GM12892 (cell line): ENCODE results near the gene ADCY7.

ENCODE experiments used
- DNase-seq: peaks from one replicate; pipeline ENCODE4 v3.0.0; 2011; ENCODE audit not compliant: insufficient read length
- FAIRE-seq: peaks from 2 replicates; lab custom pipeline; 2011; peaks lifted over from hg19 to GRCh38; lab: Jason Lieb, UNC
- POLR2A ChIP-seq: IDR thresholded peaks from 2 replicates; pipeline ENCODE4 v1.6.1; 2011; ENCODE audit warnings: low read depth, low read length, control low read depth
- POLR2AphosphoS5 ChIP-seq: IDR thresholded peaks from 2 replicates; pipeline ENCODE4 v1.6.1; 2011; ENCODE audit warnings: low read depth, low read length, control low read depth
- TAF1 ChIP-seq: IDR thresholded peaks from 2 replicates; pipeline ENCODE4 v1.6.1; 2011; ENCODE audit warnings: low read depth, mild to moderate bottlenecking, control low read depth, low read length, borderline replicate concordance

The ADCY7 gene

DNA sequence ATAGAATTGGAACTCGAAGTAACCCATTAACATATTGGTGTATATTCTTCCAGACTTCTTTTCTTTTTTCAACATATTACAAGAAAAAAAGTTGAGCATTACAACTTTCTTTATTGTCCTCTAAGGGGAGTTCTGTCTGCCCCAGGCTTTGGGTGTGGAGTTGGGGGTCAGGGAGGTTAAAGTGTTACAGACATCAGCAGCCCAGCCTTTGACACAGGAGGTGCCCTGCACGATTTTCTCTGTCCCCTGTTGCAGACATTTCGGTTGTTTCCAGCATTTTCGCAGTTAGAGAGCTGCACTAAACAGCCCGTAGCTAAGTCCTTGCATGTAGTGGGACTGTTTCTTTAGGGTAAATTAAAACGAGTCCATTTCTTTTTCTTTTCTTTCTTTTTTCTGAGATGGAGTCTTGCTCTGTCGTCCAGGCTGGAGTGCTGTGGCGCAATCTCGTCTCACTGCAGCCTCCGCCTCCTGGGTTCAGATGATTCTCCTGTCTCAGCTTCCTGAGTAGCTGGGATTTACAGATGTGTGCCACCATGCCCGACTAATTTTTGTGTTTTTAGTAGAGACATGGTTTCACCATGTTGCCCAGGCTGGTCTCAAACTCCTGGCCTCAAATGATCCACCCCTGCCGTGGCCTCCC lies 13.4 kb upstream of the ADCY7 start:
- FAIRE-seq (no peak), DNase-seq (no peak)
- TF ChIP-seq POLR2AphosphoS5 (no peak), POLR2A (no peak), TAF1 (no peak)

DNA sequence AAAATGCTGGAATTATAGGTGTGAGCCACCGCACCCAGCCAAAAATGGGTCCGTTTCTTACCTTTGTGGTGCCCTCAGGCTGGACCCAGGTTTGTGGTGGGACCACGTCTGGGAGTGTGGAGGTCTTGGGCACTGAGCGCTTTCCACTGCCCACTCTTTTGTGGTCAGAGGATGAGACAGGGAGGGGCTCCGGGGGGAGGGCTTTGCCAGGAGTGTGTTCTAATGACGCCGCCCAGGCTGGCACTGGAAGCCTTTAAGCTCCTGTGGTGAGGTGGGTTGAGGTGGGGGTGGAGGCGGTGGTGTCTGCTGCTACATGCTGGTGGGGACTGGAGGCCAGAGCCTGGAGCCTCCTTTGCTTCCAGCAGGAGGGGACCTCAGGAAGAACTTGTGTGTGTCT lies 12.8 kb upstream of the ADCY7 start:
- DNase-seq: no peak
- FAIRE-seq: no peak
- TF ChIP-seq POLR2AphosphoS5 (no peak), TAF1 (no peak), POLR2A (no peak)

DNA sequence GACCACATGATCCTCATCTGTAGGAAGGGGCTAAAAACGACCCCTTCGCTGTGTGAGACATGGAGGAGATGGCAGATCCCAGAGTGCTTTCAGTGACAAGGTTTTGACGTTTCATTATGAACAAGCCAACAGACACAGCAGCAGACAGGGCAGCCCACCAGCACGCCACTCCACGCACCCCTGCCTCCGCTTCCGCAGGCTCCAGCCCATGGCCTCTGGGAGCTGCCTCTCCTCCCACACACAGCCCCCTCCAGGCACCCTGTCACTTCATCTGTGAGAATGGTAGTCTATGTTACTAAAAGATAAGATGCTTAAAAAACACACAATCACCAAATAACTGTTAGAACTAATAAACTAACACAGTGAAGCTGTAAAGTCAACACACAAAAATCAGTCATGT lies 12.3 kb upstream of the ADCY7 start:
- no peak for TF ChIP-seq POLR2A
- no peak for TF ChIP-seq POLR2AphosphoS5
- no peak for TF ChIP-seq TAF1
- DNase-seq: no peak
- no peak for FAIRE-seq

DNA sequence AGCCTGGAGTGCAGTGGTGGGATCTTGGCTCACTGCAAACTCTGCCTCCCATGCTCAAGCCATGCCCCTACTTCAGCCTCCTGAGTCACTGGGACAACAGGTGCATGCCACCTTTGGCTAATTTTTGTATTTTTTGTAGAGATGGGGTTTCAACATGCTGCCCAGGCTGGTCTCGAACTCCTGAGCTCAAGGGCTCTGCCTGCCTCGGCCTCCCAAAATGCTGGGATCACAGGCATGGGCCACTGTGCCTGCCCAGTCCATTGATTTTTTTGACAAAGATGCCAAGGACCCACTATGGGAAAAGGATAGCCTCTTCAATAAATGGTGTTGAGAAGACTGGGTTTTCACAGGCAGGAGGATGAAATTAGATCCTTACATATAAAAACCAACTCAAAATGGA lies 10.8 kb upstream of the ADCY7 start:
- DNase-seq (no peak), FAIRE-seq (no peak)
- TF ChIP-seq POLR2A (no peak), POLR2AphosphoS5 (no peak), TAF1 (no peak)

- FAIRE-seq (no peak), DNase-seq (no peak)
- TF ChIP-seq POLR2AphosphoS5 (no peak), POLR2A (no peak), TAF1 (no peak)
Observed at GRCh38 chr16:50256604-50257003, 9.7 kb upstream of the ADCY7 start.

GRCh38 chr16:50257876-50258275 lies 8.5 kb upstream of the ADCY7 start:
- FAIRE-seq (no peak), DNase-seq (no peak)
- no peak for TF ChIP-seq TAF1
- no peak for TF ChIP-seq POLR2AphosphoS5
- TF ChIP-seq POLR2A: no peak

DNA sequence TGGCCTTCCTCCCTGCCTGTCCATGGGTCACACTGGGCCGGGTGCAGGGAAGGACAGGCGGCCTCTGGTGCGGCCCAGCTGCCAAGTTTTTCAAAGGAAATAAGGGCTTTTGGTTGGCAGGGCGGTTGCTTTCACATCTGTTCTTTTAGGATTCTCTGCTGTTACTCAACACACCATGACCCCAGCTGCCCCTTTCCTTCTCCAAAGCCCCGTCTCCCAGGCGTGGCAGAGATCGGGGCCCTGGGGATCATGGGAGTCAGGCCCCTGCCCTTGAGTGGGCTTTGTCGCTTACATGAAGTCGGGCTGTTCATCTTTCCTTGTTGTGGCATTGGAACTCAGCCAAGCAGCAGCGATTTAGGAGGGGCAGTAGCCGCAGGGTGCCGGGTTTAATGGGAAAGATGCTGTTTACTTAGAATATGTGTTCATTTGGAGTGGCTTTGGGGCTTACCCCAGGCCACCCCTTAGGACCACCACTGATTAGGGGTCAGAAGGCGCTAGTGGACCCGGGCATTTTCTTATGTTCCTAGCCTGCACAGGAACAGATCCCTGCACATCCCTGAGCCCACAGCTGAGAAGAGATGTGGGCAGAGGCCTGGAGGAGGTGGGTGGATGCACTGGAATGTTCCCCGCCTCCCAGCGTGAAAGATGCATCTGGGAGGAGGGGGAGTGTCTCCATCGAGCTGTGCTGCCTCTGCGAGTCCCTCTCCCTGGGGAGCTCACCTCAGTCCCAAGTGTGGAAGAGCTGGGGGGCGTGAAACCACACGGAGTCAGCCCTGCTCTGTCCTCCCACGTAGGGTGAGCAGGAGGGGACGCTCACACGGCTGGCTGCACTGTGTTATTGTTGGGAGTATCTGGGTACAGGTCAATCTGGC lies 6.8 kb upstream of the ADCY7 start:
- FAIRE-seq (no peak), DNase-seq (no peak)
- no peak for TF ChIP-seq TAF1
- TF ChIP-seq POLR2A: no peak
- TF ChIP-seq POLR2AphosphoS5: no peak

GRCh38 chr16:50260206-50261159 lies 5.9 kb upstream of the ADCY7 start:
- TF ChIP-seq POLR2AphosphoS5 (no peak), TAF1 (no peak), POLR2A (no peak)
- no peak for FAIRE-seq
- DNase-seq: no peak

GRCh38 chr16:50261160-50261706 lies 5.1 kb upstream of the ADCY7 start:
- TF ChIP-seq TAF1: no peak
- TF ChIP-seq POLR2A: no peak
- no peak for TF ChIP-seq POLR2AphosphoS5
- no peak for DNase-seq

GRCh38 chr16:50261707-50262235 lies 4.6 kb upstream of the ADCY7 start:
- TF ChIP-seq POLR2AphosphoS5 (no peak), TAF1 (no peak), POLR2A (no peak)
- FAIRE-seq (no peak), DNase-seq (no peak)

More at GRCh38 chr16:50261160-50261706, 5.1 kb upstream of the ADCY7 start:
- no peak for FAIRE-seq
